Heart right ventricle (tissue), 16 donors: ENCODE measurements around the gene RDH16. TPM values are rescaled to one million over a fixed set of nuclear protein-coding genes. Genes with fewer than 3 reads are reported as not detected.
A peak's percentile ranks its signal among the peaks of the same experiment; 100 is the strongest.

Experiments used
- ATAC-seq, 8 donors: fragments of 200-7000 bp; cut with Tn5 transposase; one replicate each; pipeline ENCODE4 v1.9.1; 2020; ENCODE audit warnings: mild to moderate bottlenecking in 8 of 8, moderate library complexity in 8 of 8, moderate number of reproducible peaks in 1 of 8
- DNase-seq, 2 donors: peaks; one replicate each; pipeline ENCODE4 v3.0.0-alpha.2; 2020
- H3K27ac ChIP-seq, 10 donors: fragments of 200-600 bp; sonication (generic) in 2 of 10; one replicate each; pipeline versions ENCODE4 v1.5.0 to v1.8.0; 2020 to 2022; ENCODE audit warnings: mild to moderate bottlenecking in 3 of 10
- H3K27me3 ChIP-seq, 7 donors: fragments of 200-600 bp; one replicate each; pipeline ENCODE4 v1.8.0; 2021 to 2022; ENCODE audit warnings: mild to moderate bottlenecking in 2 of 7
- H3K36me3 ChIP-seq, 9 donors: fragments of 200-600 bp; sonication (generic) in 1 of 9; one replicate each; pipeline versions ENCODE4 v1.5.0 to v1.8.0; 2020 to 2022; ENCODE audit warnings: mild to moderate bottlenecking in 2 of 9
- H3K4me1 ChIP-seq, 9 donors: fragments of 200-600 bp; sonication (generic) in 1 of 9; one replicate each; pipeline versions ENCODE4 v1.5.0 to v1.8.0; 2020 to 2022; ENCODE audit warnings: mild to moderate bottlenecking in 4 of 9
- H3K4me3 ChIP-seq, 10 donors: fragments of 200-600 bp; sonication (generic) in 2 of 10; one replicate each; pipeline versions ENCODE4 v1.5.0 to v1.8.0; 2020 to 2022; ENCODE audit warnings: mild to moderate bottlenecking in 7 of 10, moderate library complexity in 2 of 10
- H3K9me3 ChIP-seq, 11 donors: fragments of 200-600 bp in 10 of 11; sonication (generic) in 2 of 11; one replicate each; pipeline versions ENCODE4 v1.5.0 to v1.8.0; 2013 to 2022; ENCODE audit warnings: mild to moderate bottlenecking in 2 of 11, control low read depth in 1 of 11, moderate library complexity in 1 of 11
- CTCF ChIP-seq, 9 donors: fragments of 200-600 bp; sonication (generic) in 2 of 9; IDR thresholded peaks; one replicate each; pipeline versions ENCODE4 v1.5.0 to v1.8.0; 2021 to 2022; ENCODE audit warnings: antibody characterized with exemption in 9 of 9, mild to moderate bottlenecking in 5 of 9, moderate library complexity in 1 of 9
- WGBS, 2 donors: extraction: QIAGEN DNeasy Blood & Tissue Kit; methylation state at CpG; one replicate each; pipeline ENCODE4 v1.1.7; 2013; ENCODE audit warnings: inconsistent platforms in 1 of 2; 5-methylcytosine and 5-hydroxymethylcytosine counted together
- intact Hi-C, 10 donors: fragments of 100-400 bp; cut with DNase I; formaldehyde crosslinking; loops; one replicate each; pipeline versions ENCODE4 v1.11.1 to v1.14.2; 2022
- polyA plus RNA-seq, 2 donors: library from polyadenylated mRNA; stranded (reverse); fragments of 200-250 nt; gene quantifications; one replicate each; pipeline ENCODE4 v1.2.3, GENCODE V29; 2013
- total RNA-seq, 10 donors: library from RNA; stranded (reverse); fragmentation: NEBNext Ultra II Directional in 3 of 10; extraction: Animal tissue kit (Norgen Biotek cat#: 25700) in 3 of 10; gene quantifications; one replicate each; pipeline versions ENCODE4 v1.2.1 to v1.2.4, GENCODE V29; 2021 to 2023
- donor health status: Arrhythmogenic right ventricular cardiomyopathy.
- donor health status: ischemic (EF 13 %, LVEDD 7.1; RV severe dilation, severe dysfunction).
- donor health status: healthy with polysubstance abuse.
- donor health status: DM: no; HTN: yes; CAD: no.
- donor health status: DM: no; HTN: no; CAD: no.
- donor health status: ischemic (EF 25% LVEDD 6.9; RV normal size, moderate dysfunction).
- donor health status: ischemic (EF 25% LVEDD 5.7; RV mildly dilated, moderate dysfunction).
- donor health status: healthy.
- donor health status: DM: yes; HTN: yes; CAD: no.
- donor health status: Ischemic cardiomyopathy.
- donor health status: ischemic (EF 35%, LVEDD 5.7; RV mildly dilated, moderate dysfunction).
- donor health status: nonischemic (EF 11% LVEDD 7.7; RV severe dilation, severe dysfunction).
- donor health status: DM: yes; HTN: yes; CAD: no.
- donor health status: PGD.
- donor health status: ischemic (EF 29% LVEDD 5.4; RV normal size, mild dysfunction).
- donor health status: nonischemic (EF 23%, LVEDD 6.1; RV moderate dilation, normal function).

The RDH16 gene
- total and polyA plus RNA-seq, 12 donors, result 0.12 to 0.59 (median 0.23) TPM; not detected in 2

- ATAC-seq (no peak), DNase-seq (no peak)
- Histone ChIP-seq H3K36me3 (peaks cover 0 to 51% (median 31%) of the 10 kb centered on the region in 9 donors), H3K27me3 (no peaks in the 10 kb centered on the region), H3K4me1 (peaks cover 0 to 35% (median 30%) of the 10 kb centered on the region in 9 donors), H3K27ac (no peak overlapping the region), H3K9me3 (no peaks in the 10 kb centered on the region), H3K4me3 (peak overlapping the region in 3 of 10 donors; percentile 84 to 91 (median 89))
- intact Hi-C loops, result loop anchor here in 9 of 10 donors (5.0 to 10.0 kb wide), 7 partner anchors 57 to 247 kb away; partner anchors contain the start of genes STAT6 (in 4 of the 9) and HSD17B6 (in 1 of the 9)
- TF ChIP-seq CTCF (IDR thresholded peaks at IDR 0.05), result no peak
- WGBS, 2 donors, result 83 to 85% methylated on average over 6 of the region's 6 CpGs
These were observed 47.2 kb upstream of the RDH16 start for GRCh38 chr12:57004651-57005050.

GRCh38 chr12:57003395-57003794 lies 46.0 kb upstream of the RDH16 start:
- no peak overlapping the region for H3K27ac ChIP-seq
- no peaks in the 10 kb centered on the region for H3K27me3 ChIP-seq
- DNase-seq (no peak), ATAC-seq (no peak)
- no peaks in the 10 kb centered on the region for H3K9me3 ChIP-seq
- no peak for TF ChIP-seq CTCF (IDR thresholded peaks at IDR 0.05)
- H3K4me3 ChIP-seq, result no peak overlapping the region
- intact Hi-C loops, result loop anchor here in 6 of 10 donors (5.0 to 10.0 kb wide), 5 partner anchors 56 to 246 kb away; partner anchors contain the start of gene HSD17B6 (in 1 of the 6)
- H3K36me3 ChIP-seq, result peaks cover 0 to 60% (median 31%) of the 10 kb centered on the region in 9 donors
- 92 to 95% methylated on average over 13 of the region's 13 CpGs for WGBS, 2 donors
- H3K4me1 ChIP-seq, result peaks cover 0 to 40% (median 32%) of the 10 kb centered on the region in 9 donors

GRCh38 chr12:57001448-57001906 lies 44.1 kb upstream of the RDH16 start:
- peak in 7 of 8 donors; percentile 20 to 57 (median 48) for ATAC-seq
- TF ChIP-seq CTCF (IDR thresholded peaks at IDR 0.05), result peak; percentile 49 to 80 (median 75)
- no peaks in the 10 kb centered on the region for H3K27me3 ChIP-seq
- H3K4me1 ChIP-seq, result peaks cover 0 to 39% (median 27%) of the 10 kb centered on the region in 9 donors
- WGBS, 2 donors, result 34 to 37% methylated on average over 13 of the region's 13 CpGs
- no peaks in the 10 kb centered on the region for H3K9me3 ChIP-seq
- no peak overlapping the region for H3K27ac ChIP-seq
- H3K36me3 ChIP-seq, result peaks cover 0 to 68% (median 31%) of the 10 kb centered on the region in 9 donors
- H3K4me3 ChIP-seq, result no peak overlapping the region
- DNase-seq, result peak; percentile 60 to 62
- intact Hi-C loops, result loop anchor here in 6 of 10 donors (5.0 to 10.0 kb wide), 5 partner anchors 54 to 244 kb away; partner anchors contain the start of gene HSD17B6 (in 1 of the 6)

- Histone ChIP-seq H3K36me3 (peaks cover 0 to 75% (median 31%) of the 10 kb centered on the region in 9 donors), H3K4me3 (no peak overlapping the region), H3K27me3 (no peaks in the 10 kb centered on the region), H3K4me1 (peaks cover 0 to 34% (median 22%) of the 10 kb centered on the region in 9 donors), H3K27ac (no peak overlapping the region), H3K9me3 (no peaks in the 10 kb centered on the region)
- ATAC-seq, result no peak
- intact Hi-C loops, result loop anchor here in 6 of 10 donors (5.0 to 10.0 kb wide), 5 partner anchors 53 to 243 kb away; partner anchors contain the start of gene HSD17B6 (in 1 of the 6)
- TF ChIP-seq CTCF (IDR thresholded peaks at IDR 0.05), result no peak
- WGBS, 2 donors, result 63 to 97% methylated on average over 1 of the region's 1 CpG
- DNase-seq, result no peak
These were observed 43.0 kb upstream of the RDH16 start for GRCh38 chr12:57000393-57000792.
